Left lung (tissue), 10 donors: ENCODE measurements around the gene PHLPP1. TPM values are rescaled to one million over a fixed set of nuclear protein-coding genes. Genes with fewer than 3 reads are reported as not detected.

Source experiments
- ATAC-seq: fragments of 200-7000 bp; cut with Tn5 transposase; one replicate; pipeline ENCODE4 v1.9.1; 2020; ENCODE audit warnings: moderate library complexity
- DNase-seq, 4 donors: peaks; one replicate each; pipeline ENCODE4 v3.0.0-alpha.2; 2013 to 2020
- H3K27ac ChIP-seq, 2 donors: fragments of 200-600 bp; sonication (generic) in 1 of 2; one replicate each; pipeline versions ENCODE4 v1.5.0 to v1.8.0; 2020 to 2021
- H3K27me3 ChIP-seq, 2 donors: fragments of 200-600 bp; sonication (generic) in 1 of 2; one replicate each; pipeline versions ENCODE4 v1.5.0 to v1.8.0; 2020 to 2021
- H3K36me3 ChIP-seq, 2 donors: fragments of 200-600 bp; sonication (generic) in 1 of 2; one replicate each; pipeline versions ENCODE4 v1.5.0 to v1.8.0; 2020 to 2021
- H3K4me1 ChIP-seq, 2 donors: fragments of 200-600 bp; one replicate each; pipeline ENCODE4 v1.8.0; 2021
- H3K4me3 ChIP-seq, 2 donors: fragments of 200-600 bp; sonication (generic) in 1 of 2; one replicate each; pipeline versions ENCODE4 v1.5.0 to v1.8.0; 2020 to 2021; ENCODE audit warnings: mild to moderate bottlenecking in 1 of 2
- H3K9me3 ChIP-seq, 2 donors: fragments of 200-600 bp; sonication (generic) in 1 of 2; one replicate each; pipeline versions ENCODE4 v1.5.0 to v1.8.0; 2020 to 2021
- intact Hi-C, 2 donors: fragments of 100-400 bp; cut with DNase I; formaldehyde crosslinking; loops; one replicate each; pipeline versions ENCODE4 v1.11.2 to v1.14.2; 2022
- polyA plus RNA-seq, 6 donors: library from polyadenylated mRNA; unstranded; fragments of 120-200 nt; gene quantifications; one replicate each; pipeline ENCODE4 v1.2.1, GENCODE V29; 2013; ENCODE audit not compliant: insufficient read length in 6 of 6
- total RNA-seq, 2 donors: library from RNA; stranded (reverse); fragmentation: NEBNext Ultra II Directional; extraction: Animal tissue kit (Norgen Biotek cat#: 25700); gene quantifications; one replicate each; pipeline ENCODE4 v1.2.1, GENCODE V29; 2021
- TF ChIP-seq, protein P1 (sequence below), 2 donors: fragments of 200-600 bp; sonication (generic) in 1 of 2; IDR thresholded peaks; one replicate each; pipeline versions ENCODE4 v1.5.0 to v1.8.0; 2021; ENCODE audit warnings: antibody characterized with exemption in 2 of 2
- donor health status: DM: no; HTN: yes; CAD: no.
- donor health status: DM: no; HTN: no; CAD: no.

Gene PHLPP1
- total and polyA plus RNA-seq, 8 donors = 7.0 to 13.1 (median 11.0) TPM

- DNase-seq (no peak), ATAC-seq (no peak)
- Histone ChIP-seq H3K4me3 (no peak overlapping the region), H3K9me3 (peaks cover 0 to 7% of the 10 kb centered on the region in 2 donors), H3K27me3 (no peaks in the 10 kb centered on the region), H3K4me1 (no peaks in the 10 kb centered on the region), H3K36me3 (no peaks in the 10 kb centered on the region), H3K27ac (no peak overlapping the region)
- intact Hi-C loops = no loop called here
- TF ChIP-seq, protein P1, sequence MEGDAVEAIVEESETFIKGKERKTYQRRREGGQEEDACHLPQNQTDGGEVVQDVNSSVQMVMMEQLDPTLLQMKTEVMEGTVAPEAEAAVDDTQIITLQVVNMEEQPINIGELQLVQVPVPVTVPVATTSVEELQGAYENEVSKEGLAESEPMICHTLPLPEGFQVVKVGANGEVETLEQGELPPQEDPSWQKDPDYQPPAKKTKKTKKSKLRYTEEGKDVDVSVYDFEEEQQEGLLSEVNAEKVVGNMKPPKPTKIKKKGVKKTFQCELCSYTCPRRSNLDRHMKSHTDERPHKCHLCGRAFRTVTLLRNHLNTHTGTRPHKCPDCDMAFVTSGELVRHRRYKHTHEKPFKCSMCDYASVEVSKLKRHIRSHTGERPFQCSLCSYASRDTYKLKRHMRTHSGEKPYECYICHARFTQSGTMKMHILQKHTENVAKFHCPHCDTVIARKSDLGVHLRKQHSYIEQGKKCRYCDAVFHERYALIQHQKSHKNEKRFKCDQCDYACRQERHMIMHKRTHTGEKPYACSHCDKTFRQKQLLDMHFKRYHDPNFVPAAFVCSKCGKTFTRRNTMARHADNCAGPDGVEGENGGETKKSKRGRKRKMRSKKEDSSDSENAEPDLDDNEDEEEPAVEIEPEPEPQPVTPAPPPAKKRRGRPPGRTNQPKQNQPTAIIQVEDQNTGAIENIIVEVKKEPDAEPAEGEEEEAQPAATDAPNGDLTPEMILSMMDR (IDR thresholded peaks at IDR 0.05) = no peak
Measured at GRCh38 chr18:62682371-62682770, 33.0 kb upstream of the PHLPP1 start.

DNA sequence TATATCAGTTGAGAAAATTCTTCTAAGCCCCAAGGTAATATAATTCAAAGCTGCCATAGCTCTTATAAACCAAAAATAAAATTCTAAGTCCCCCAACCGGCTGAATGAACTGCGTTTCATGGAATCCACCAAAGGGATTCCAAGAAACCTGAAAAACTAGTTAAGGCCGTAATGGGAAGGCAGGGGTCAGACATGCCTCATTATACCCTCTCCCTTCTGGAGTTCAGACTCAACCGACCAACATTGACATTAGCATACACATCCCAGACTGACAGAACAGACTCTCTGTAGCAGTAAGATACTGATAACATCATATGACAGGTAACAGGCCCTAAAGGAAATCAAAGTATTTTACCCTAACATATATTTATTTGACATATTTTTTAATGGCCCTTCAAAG lies 31.4 kb upstream of the PHLPP1 start:
- no peaks in the 10 kb centered on the region for H3K36me3 ChIP-seq
- ATAC-seq (no peak), DNase-seq (peak in 1 of 4 donors; percentile 1)
- H3K9me3 ChIP-seq = peaks cover 0 to 19% of the 10 kb centered on the region in 2 donors
- H3K27ac ChIP-seq = no peak overlapping the region
- H3K4me3 ChIP-seq = no peak overlapping the region
- TF ChIP-seq, protein P1 (IDR thresholded peaks at IDR 0.05) = no peak
- no peaks in the 10 kb centered on the region for H3K4me1 ChIP-seq
- intact Hi-C loops = no loop called here
- H3K27me3 ChIP-seq = no peaks in the 10 kb centered on the region

DNA sequence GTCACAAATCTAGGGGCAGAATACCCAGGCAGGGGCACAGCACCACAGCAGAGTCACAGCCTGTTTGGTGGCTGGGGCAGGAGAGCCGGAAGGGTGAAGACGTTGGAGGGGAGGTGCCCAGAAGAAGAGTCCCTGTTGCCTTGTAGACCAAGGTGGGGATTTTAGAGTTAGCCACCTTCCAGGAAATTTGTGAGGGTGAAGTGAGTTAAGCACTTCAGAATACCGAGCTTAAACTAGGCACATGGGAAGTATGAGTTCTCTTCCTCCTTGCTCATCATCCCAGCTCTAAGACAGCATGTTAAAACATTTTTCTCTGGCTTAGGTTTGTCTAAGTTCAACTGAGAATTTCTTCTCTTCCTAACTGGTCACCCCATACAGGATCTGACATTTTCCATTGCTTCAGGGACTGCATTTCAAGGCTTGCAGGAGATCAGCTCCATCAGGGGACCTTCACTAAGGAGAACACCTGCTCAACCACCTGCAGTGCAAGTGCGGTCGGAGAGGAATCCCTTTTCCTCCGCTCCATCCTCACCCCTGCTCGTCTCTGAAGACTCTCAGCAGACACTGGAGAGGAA lies 26.5 kb upstream of the PHLPP1 start:
- TF ChIP-seq, protein P1 (IDR thresholded peaks at IDR 0.05) = no peak
- intact Hi-C loops = no loop called here
- no peak for DNase-seq
- Histone ChIP-seq H3K4me1 (no peaks in the 10 kb centered on the region), H3K36me3 (no peaks in the 10 kb centered on the region), H3K27ac (no peak overlapping the region), H3K9me3 (peaks cover 0 to 37% of the 10 kb centered on the region in 2 donors), H3K27me3 (no peaks in the 10 kb centered on the region), H3K4me3 (no peak overlapping the region)
- ATAC-seq = no peak

DNA sequence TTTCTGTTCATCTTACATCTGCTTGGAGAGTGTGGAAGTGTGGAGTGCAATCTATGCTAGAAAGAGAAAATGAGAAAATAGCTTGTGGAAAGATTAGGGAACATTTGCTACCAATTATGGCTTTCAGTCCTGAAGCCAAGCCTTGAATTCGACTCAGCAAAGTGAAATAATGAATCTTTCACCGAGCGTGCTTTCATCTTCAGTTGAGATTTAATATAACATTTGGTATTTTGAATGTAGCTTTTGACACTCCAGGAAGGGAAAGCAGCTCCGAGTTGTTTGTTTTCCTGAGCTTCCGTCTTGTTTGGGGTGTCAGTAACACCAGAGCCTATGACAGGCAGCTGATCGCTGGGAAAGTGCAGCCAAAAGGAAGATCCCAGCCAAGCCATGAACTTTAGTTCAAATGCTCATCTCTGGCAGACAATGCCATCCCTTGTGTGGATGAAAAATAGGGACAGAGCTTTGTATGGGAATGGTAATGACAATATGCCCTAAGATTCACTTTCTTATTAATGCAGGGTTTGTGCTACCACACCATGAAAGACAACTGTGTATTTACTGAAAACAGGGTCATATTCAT lies 25.0 kb upstream of the PHLPP1 start:
- ATAC-seq (no peak), DNase-seq (no peak)
- H3K9me3 ChIP-seq = peaks cover 0 to 37% of the 10 kb centered on the region in 2 donors
- no peak overlapping the region for H3K27ac ChIP-seq
- no peaks in the 10 kb centered on the region for H3K27me3 ChIP-seq
- no peak overlapping the region for H3K4me3 ChIP-seq
- TF ChIP-seq, protein P1 (IDR thresholded peaks at IDR 0.05) = no peak
- no peaks in the 10 kb centered on the region for H3K4me1 ChIP-seq
- H3K36me3 ChIP-seq = no peaks in the 10 kb centered on the region
- intact Hi-C loops = no loop called here

DNA sequence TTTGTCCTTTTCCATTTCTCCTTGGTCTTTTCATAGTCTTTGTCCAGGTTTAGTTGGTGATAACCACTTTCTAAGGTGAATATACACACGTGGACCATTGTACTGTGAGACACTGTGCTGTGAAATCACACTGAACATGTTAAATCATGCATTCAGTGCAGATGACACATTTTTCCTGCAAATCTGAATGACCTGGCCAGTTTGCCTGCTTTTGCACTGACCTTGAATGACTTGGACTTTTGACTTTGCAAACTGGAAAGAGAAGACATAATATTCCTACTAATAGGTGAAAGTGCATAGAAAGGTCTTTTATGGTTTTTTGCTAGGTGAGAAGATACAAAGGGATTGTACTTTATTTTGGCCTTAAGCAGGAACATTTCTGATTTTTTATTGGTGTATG lies 21.7 kb upstream of the PHLPP1 start:
- H3K4me3 ChIP-seq = no peak overlapping the region
- ATAC-seq (no peak), DNase-seq (no peak)
- peaks cover 0 to 21% of the 10 kb centered on the region in 2 donors for H3K9me3 ChIP-seq
- no peak overlapping the region for H3K27ac ChIP-seq
- H3K27me3 ChIP-seq = no peaks in the 10 kb centered on the region
- no peaks in the 10 kb centered on the region for H3K36me3 ChIP-seq
- TF ChIP-seq, protein P1 (IDR thresholded peaks at IDR 0.05) = no peak
- intact Hi-C loops = no loop called here
- no peaks in the 10 kb centered on the region for H3K4me1 ChIP-seq
